Fibroblast of villous mesenchyme (primary cell): ENCODE measurements around the gene ELOB. TPM values are rescaled to one million over a fixed set of nuclear protein-coding genes. Genes with fewer than 3 reads are reported as not detected.

Experiments used
- DNase-seq: peaks from one replicate; pipeline ENCODE4 v3.0.0-alpha.2; 2010; ENCODE audit warnings: low read depth
- H3K4me3 ChIP-seq: 2 replicates; pipeline ENCODE4 v1.5.1; 2011; ENCODE audit warnings: low read depth, mild to moderate bottlenecking, low read length
- total RNA-seq: library from RNA; depleted of rRNA; stranded (reverse); fragments of >200 nt; gene quantifications from 2 replicates; pipeline ENCODE4 v1.2.3, GENCODE V29; 2012
- TF ChIP-seq, protein P1 (sequence below): IDR thresholded peaks from 2 replicates; pipeline ENCODE4 v1.5.1; 2012; ENCODE audit warnings: low read depth, mild to moderate bottlenecking, low read length; ENCODE audit not compliant: insufficient read depth

Gene ELOB
- total RNA-seq, 1 donor = 203 TPM

DNA sequence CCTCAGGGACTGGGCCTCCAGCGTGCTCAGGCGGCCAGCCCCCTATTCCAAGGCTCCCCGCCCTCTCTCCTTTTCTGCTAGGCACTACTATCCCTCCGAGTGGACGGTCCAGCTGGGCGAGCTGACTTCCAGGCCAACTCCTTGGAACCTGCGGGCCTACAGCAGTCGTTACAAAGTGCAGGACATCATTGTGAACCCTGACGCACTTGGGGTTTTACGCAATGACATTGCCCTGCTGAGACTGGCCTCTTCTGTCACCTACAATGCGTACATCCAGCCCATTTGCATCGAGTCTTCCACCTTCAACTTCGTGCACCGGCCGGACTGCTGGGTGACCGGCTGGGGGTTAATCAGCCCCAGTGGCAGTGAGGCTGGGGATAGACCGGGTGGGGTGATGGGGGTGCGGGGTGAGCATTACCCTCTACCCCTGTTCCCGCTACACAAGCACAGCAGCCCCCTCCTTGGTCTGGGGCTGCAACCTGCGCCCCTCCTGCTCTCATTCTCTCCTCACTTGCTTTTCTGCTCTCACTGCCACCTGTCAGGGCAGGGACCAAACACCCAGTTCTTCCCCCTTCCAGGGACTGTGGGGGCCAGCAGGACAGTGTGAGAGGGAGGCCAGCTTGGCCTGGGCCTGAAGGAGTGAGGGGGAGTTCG, 22.3 kb upstream of the ELOB start:
- no peak overlapping the region for H3K4me3 ChIP-seq
- TF ChIP-seq, protein P1, sequence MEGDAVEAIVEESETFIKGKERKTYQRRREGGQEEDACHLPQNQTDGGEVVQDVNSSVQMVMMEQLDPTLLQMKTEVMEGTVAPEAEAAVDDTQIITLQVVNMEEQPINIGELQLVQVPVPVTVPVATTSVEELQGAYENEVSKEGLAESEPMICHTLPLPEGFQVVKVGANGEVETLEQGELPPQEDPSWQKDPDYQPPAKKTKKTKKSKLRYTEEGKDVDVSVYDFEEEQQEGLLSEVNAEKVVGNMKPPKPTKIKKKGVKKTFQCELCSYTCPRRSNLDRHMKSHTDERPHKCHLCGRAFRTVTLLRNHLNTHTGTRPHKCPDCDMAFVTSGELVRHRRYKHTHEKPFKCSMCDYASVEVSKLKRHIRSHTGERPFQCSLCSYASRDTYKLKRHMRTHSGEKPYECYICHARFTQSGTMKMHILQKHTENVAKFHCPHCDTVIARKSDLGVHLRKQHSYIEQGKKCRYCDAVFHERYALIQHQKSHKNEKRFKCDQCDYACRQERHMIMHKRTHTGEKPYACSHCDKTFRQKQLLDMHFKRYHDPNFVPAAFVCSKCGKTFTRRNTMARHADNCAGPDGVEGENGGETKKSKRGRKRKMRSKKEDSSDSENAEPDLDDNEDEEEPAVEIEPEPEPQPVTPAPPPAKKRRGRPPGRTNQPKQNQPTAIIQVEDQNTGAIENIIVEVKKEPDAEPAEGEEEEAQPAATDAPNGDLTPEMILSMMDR = no peak
- DNase-seq = no peak

DNA sequence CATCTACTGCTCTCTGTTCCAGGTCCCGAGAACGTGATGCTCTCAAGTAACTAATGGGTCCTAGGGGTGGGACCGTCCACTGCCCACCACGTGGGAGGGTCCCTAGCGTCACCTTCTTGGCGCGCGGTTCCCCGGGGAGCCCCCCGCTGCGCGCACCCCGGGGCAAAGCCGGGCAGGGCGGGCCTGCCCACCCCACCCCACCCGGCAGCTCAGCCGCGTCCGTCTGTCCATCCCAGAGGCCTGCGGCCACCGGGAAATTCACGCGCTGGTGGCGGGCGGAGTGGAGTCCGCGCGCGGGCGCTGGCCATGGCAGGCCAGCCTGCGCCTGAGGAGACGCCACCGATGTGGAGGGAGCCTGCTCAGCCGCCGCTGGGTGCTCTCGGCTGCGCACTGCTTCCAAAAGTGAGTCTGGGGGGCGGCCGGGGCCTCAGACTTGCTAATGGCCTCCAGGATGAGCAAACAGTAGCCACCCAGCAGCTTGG, 21.7 kb upstream of the ELOB start:
- no peak overlapping the region for H3K4me3 ChIP-seq
- DNase-seq = no peak
- TF ChIP-seq, protein P1 = no peak

DNA sequence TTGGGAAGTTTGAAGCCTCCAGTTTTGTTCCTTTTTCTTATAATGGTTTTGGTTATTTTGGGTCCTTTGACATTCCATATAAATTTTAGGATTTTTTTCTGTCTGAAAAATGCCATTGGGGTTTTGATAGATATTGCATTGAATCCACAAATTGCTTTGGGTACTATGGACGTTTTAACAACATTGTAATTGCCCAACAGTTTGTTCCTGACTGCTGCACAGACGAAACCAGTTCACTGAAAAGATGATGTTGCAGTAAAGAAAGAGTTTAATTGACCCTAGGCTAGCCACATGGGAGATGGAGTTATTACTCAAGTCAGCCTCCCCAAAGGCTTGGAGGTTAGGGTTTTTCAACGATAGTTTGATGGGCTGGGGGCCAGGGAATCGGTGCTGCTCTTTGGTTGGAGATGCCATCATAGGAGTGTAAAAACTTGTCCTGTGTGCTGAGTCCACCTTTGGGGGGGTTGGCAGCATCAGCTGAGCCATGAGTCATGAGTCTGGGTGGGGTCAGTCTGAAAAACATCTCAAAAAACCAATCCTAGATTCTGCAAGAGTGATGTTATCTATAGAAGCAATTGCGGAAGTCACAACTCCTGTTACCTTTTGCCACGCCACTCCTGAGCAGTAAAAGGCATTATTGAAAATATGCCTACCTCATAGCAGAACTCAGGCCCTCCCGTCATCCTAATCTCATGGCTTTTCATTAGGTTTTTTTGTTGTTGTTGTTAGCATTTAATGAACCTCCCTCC, 18.5 kb upstream of the ELOB start:
- TF ChIP-seq, protein P1 = no peak
- peak; percentile 53 for DNase-seq
- H3K4me3 ChIP-seq = no peak overlapping the region

DNA sequence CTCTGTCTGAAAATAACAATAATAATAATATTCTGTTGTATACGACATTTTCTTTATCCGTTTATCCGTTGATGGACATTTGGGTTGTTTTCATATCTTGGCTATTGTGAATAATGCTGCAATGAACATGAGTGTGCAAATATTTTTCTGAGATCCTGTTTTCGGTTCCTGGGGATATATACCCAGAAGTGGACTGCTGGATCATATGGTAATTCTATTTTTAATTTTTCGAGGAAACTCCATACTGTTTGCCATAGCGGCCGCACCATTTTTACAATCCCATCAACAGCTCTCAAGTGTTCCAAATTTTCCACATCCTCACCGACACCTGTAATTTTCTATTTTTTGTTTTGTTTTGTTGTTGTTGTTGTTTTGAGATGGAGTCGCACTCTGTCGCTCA, 15.9 kb upstream of the ELOB start:
- H3K4me3 ChIP-seq = no peak overlapping the region
- TF ChIP-seq, protein P1 = no peak

DNA sequence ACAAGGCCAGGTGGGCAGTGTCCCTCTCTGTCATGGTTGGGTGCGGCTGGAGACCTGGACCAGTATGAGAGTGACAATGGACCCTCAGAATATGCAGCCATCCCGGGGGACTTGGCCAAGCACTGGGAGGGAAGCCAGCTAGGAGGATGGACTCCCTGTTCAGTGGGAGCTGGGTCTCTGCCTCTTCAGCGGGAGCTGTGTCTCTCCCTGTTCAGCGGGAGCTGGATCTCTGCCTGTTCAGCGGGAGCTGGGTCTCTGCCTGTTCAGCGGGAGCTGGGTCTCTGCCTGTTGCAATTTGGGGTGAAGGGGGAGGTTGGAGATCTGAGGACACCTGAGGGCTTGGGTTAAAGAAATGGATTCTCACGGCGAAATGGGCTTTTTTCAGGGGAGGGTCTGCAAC, 14.1 kb upstream of the ELOB start:
- H3K4me3 ChIP-seq = no peak overlapping the region
- TF ChIP-seq, protein P1 = no peak
- DNase-seq = no peak

More for the DNA sequence above, 15.9 kb upstream of the ELOB start:
- DNase-seq = no peak

DNA sequence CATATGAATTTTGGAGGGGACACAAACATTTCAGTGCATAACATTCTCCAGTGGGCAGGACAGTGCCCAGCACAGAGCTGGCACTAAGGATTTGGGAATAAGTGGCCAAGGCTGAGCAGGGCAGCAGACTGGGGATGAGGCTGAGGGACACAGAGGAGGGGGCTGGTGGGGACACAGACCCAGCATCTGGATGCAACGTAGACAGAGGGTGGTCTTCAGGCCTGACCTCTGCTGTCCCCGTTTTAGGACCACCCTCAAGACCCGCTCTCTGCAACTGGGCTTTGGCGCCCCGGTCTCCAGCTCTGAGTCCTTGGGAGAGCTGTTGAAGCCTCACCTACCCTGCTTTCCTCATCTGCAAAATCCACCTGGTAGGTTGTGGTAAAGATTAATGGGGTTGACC, 13.6 kb upstream of the ELOB start:
- H3K4me3 ChIP-seq = no peak overlapping the region
- DNase-seq = no peak
- TF ChIP-seq, protein P1 = no peak
